ENCODE data around the gene ADAMTS14.

The ADAMTS14 gene

GRCh38 chr10:70699063-70699658 is 26.9 kb downstream of the ADAMTS14 start:
- H3K4me3 ChIP-seq (replicated peaks; ENCODE audit: low read depth, low read length) = no peak overlapping the region
- no peak for TF ChIP-seq CTCF (IDR thresholded peaks at IDR 0.05; ENCODE audit: low read length, missing control alignments)
- no peak for DNase-seq (ENCODE audit: low read depth)

- no peak overlapping the region for H3K4me3 ChIP-seq (replicated peaks; ENCODE audit: low read depth, low read length)
- DNase-seq (ENCODE audit: low read depth) = no peak
- no peak for TF ChIP-seq CTCF (IDR thresholded peaks at IDR 0.05; ENCODE audit: low read length, missing control alignments)
These were observed 27.4 kb downstream of the ADAMTS14 start for GRCh38 chr10:70699659-70700174.

GRCh38 chr10:70702190-70702763 is 30.0 kb downstream of the ADAMTS14 start:
- no peak for TF ChIP-seq CTCF (IDR thresholded peaks at IDR 0.05; ENCODE audit: low read length, missing control alignments)
- no peak for DNase-seq (ENCODE audit: low read depth)
- no peak overlapping the region for H3K4me3 ChIP-seq (replicated peaks; ENCODE audit: low read depth, low read length)

- no peak for TF ChIP-seq CTCF (IDR thresholded peaks at IDR 0.05; ENCODE audit: low read length, missing control alignments)
- H3K4me3 ChIP-seq (replicated peaks; ENCODE audit: low read depth, low read length) = no peak overlapping the region
- DNase-seq (ENCODE audit: low read depth) = no peak
These were observed 31.9 kb downstream of the ADAMTS14 start for GRCh38 chr10:70704211-70704610.

GRCh38 chr10:70705121-70705861 is 33.0 kb downstream of the ADAMTS14 start:
- no peak overlapping the region for H3K4me3 ChIP-seq (replicated peaks; ENCODE audit: low read depth, low read length)
- no peak for TF ChIP-seq CTCF (IDR thresholded peaks at IDR 0.05; ENCODE audit: low read length, missing control alignments)
- no peak for DNase-seq (ENCODE audit: low read depth)

GRCh38 chr10:70711177-70711576 is 38.9 kb downstream of the ADAMTS14 start:
- DNase-seq (ENCODE audit: low read depth) = no peak
- TF ChIP-seq CTCF (IDR thresholded peaks at IDR 0.05; ENCODE audit: low read length, missing control alignments) = no peak

More at GRCh38 chr10:70711177-70711576, 38.9 kb downstream of the ADAMTS14 start:
- no peak overlapping the region for H3K4me3 ChIP-seq (replicated peaks; ENCODE audit: low read depth, low read length)
